ENCODE results near the gene SETD1A.

DNA sequence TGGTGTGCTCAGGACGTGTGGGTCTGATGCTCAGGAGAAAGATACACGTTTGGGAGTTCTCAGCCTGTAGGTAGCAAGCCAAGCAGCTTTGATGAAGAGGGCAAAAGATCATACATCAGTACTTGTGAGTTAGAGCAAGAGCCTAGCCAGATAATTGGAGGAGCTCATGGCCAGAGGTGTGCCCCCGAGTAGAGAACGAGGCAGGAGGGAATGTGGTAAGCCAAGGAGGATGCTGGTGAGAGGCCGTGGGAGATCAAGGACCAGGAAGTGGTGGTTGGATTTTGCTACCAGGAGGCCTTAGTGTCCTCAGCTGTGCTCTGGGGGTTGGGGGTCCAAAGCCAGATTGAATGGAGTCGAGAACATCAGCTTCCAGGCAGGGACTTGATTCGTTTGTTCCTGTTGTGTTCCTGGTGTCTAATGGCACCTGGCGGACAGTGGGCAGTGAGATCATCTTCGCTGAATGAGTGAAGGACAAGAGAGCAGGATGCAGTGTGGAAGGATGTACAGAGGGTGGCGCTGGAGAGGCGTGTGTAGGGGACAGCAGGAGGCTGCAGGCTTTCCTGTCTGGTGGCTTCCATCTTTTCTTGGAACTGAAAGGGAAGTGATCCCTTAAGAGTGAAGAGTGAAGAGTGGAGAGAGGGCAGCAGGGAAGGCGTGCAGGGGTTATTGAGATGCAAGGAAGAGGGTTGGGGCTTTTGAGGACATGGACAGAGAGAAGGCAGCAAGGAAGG is 22.6 kb upstream of the SETD1A start:
- TF ChIP-seq CTCF (IDR thresholded peaks at IDR 0.05) (peak in 3 of 4 experiments; percentile 19 to 41 (median 25)), POLR2A (IDR thresholded peaks at IDR 0.05) (no peak)
